Epithelial cell of esophagus (primary cell): ENCODE measurements around the gene ISL2.
"Not testable (repeated sequence)": the region's sequence is repeated elsewhere in the genome, so short reads cannot be mapped to it uniquely, and the experiment has no call there.

Experiments
- DNase-seq: peaks from one replicate; pipeline ENCODE4 v3.0.0; 2010; ENCODE audit warnings: low read depth
- H3K4me3 ChIP-seq: 2 replicates; pipeline ENCODE4 v1.5.1; 2011; ENCODE audit warnings: mild to moderate bottlenecking, low read length, control low read depth
- TF ChIP-seq, protein P1 (sequence below): IDR thresholded peaks from 2 replicates; pipeline ENCODE4 v1.5.1; 2011; ENCODE audit warnings: low read depth, mild to moderate bottlenecking, low read length, control low read depth, inconsistent platforms; ENCODE audit not compliant: insufficient read depth; ENCODE audit errors: missing control alignments

The ISL2 gene

DNA sequence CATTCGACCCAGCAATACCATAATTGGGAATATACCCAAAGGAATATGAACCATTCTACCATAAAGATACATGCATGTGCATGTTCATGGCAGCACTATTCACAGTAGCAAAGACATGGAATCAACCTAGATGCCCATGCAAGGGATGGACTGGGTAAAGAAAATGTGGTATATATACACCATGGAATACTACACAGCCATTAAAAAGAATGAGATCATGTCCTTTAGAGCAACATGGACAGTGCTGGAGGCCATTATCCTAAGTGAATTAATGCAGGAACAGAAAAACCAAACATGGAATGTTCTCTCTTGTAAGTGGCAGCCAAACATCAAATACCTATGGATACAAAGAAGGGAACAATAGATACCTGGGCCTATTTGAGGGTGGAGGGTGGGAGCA lies 32.7 kb upstream of the ISL2 start:
- TF ChIP-seq, protein P1, sequence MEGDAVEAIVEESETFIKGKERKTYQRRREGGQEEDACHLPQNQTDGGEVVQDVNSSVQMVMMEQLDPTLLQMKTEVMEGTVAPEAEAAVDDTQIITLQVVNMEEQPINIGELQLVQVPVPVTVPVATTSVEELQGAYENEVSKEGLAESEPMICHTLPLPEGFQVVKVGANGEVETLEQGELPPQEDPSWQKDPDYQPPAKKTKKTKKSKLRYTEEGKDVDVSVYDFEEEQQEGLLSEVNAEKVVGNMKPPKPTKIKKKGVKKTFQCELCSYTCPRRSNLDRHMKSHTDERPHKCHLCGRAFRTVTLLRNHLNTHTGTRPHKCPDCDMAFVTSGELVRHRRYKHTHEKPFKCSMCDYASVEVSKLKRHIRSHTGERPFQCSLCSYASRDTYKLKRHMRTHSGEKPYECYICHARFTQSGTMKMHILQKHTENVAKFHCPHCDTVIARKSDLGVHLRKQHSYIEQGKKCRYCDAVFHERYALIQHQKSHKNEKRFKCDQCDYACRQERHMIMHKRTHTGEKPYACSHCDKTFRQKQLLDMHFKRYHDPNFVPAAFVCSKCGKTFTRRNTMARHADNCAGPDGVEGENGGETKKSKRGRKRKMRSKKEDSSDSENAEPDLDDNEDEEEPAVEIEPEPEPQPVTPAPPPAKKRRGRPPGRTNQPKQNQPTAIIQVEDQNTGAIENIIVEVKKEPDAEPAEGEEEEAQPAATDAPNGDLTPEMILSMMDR = no peak
- DNase-seq = no peak
- no peak overlapping the region for H3K4me3 ChIP-seq

DNA sequence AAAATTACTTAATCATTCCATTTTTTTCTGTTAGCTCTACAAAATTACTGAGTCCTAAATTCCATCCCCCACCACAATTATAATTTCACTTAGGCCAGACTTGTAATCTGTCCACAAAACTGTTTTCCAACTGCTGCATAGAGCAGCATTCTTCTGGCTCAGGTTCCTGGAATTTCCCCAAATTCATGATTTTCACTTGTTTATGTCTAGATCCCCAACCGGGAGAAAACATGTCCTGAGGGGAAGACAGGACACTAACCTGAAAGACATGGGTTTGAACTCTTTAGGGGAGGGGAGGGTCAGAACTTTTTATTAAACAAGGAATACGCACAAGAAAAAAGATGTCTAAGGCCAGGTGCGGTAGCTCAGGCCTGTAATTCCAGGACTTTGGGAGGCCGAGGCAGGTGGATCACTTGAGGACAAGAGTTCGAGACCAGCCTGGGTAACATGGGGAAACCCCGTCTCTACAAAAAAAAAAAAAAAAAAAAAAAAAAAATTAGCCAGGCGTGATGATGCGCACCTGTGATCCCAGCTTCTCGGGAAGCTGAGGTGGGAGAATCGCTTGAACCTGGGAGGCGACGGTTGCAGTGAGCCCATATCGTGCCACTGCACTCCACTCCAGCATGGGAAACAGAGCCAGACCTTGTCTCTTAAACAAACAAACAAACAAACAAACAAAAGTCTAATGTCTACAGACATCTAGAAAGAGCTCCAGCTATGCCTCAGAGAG lies 26.8 kb upstream of the ISL2 start:
- TF ChIP-seq, protein P1 = no peak
- H3K4me3 ChIP-seq = peak overlapping the region; percentile 96
- DNase-seq = no peak

DNA sequence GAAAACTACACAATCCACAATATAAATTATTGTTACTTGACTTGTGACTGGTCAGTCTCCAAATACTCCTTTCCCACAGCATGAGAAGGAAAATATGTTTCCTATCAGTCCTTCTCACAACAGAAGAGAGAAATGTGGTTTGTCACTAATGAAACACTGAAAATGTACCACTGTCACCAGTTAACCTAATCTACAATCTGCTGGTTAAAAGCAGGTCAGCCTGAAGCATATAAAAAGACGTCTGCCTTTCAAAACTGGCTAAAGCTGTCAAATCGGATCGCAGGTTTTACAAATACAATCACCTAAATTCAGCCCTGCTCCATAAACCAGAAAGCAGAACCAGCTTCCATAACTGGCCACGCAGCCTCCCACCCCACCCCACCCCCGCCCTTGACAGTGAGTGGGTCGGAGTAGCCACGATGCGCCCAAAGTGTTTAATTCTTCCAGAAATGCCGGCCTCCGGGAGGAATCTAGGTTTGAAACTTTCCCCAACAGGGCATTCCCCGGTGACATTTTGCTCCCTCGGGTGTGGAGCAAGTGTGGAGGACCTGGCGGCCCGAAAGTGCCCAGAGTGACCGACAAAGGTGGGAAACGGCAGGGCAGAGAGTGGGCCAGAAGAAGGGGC lies 26.0 kb upstream of the ISL2 start:
- DNase-seq = peak; percentile 18
- peak overlapping the region; percentile 96 for H3K4me3 ChIP-seq
- TF ChIP-seq, protein P1 = no peak

DNA sequence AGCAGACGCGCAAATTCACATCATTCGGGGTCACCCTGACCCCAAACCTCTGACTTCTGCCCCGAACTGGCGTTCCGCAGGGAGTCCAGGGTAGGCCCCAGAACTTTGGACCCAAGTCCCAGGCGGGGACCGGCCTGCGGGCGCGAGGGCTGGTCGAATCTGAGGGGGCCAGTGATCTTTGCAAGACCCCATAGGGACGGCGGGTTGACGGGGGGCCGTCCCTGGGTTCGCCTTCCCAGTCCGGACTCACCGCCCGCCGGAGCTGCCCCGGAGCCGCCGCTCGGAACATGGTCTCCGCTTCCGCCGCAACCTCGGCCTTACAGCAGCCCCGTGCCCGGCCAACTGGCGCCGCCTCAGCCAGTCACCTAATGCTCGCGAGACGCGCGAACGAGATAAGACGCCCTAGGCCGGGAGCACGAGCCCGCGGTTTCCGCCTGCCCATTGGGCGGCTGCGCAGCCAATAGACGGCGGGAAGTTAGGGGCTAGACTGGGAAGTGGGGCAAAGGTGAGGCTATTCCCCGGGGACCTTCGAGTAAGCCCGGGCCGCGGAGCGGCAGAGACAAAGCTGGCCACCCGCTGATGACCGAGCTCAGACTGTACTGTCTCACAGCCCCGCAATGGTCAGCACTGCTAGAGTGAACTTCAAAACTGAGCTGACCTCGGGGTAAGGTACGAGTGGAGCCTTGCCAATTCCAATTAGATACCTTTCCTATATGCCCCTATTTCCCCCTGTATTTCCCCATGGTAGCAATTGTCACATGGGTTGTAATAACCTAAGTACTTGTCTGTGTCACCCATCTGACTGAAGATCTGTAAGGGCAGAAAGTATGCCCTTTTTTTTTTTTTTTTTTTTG lies 25.2 kb upstream of the ISL2 start, which contains the start of gene ETFA:
ETFA (minus strand) TSS at position 370 of the 854 bp plus-strand sequence; CDS start at position 289, 81 bp downstream.
- peak; percentile 96 for DNase-seq
- TF ChIP-seq, protein P1 = no peak
- H3K4me3 ChIP-seq = peak within 1 kb of the TSS; percentile 96

DNA sequence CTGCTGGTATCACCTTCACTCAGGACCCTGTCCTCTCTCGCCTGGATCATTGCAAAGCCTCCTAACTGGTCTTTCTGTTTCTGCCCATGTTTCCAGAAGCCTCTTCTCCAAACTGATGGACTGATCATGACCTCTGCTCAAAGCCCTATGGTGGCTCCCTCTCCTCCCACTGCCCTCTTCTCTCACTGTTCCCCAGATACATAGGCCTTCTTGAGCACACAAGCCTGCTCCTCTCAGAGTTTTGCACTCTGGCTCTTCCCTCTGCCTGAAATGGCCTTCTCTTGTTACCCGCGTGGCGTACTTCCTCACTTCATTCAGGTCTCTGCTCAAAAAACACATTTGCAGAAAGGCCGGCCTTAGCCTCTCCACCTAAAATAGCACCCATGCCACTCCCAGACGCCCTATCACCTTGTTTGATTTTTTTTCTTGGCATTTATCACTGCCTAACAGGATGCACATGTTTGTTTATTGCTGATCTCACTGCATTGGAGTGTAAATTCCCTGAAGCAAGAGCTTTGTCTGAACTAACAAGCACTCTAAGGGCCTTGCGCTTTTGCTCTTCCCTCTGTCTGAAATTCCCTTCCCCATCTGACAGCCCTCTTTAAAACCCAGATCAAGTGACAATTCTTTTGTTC lies 23.9 kb upstream of the ISL2 start:
- H3K4me3 ChIP-seq = no peak overlapping the region
- peak; percentile 93 for DNase-seq
- TF ChIP-seq, protein P1 = no peak

DNA sequence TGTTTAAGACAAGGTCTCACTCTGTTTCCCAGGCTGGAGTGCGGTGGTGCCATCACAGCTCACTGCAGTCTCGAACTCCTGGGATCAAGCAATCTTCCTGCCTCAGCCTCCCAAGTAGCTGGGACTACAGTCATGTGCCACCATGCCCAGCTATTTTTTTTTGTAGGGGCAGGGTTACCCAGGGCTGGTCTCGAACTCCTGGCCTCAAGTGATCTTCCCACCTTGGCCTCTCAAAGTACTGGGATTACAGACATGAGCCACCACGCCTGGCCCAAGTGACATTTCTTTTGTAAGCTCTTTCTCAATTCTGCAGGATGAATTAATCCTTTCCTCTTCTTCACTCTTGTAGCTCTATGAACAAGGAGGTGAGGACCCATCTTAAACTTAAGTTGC lies 23.4 kb upstream of the ISL2 start:
- not testable (repeated sequence) for DNase-seq, H3K4me3 ChIP-seq

DNA sequence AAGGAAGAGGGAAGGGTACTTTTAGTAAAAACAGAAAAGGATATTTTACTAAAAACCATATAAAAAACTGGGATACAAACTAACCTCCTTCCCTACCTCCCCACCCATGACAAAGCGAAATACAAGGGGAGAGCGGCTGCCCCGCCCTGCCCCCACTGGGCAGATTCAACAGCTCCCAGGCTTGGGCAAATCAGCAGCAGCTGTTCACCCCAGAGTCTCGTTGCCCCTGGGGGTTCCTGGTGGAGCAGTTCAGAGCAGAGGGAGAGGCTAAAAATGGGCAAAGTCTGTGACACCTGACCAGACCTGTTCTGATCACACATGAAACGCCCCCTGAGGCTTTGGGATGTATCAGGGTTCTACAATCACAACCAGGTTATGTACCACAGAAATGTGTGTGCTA lies 22.8 kb upstream of the ISL2 start:
- no peak overlapping the region for H3K4me3 ChIP-seq
- peak; percentile 78 for DNase-seq
- TF ChIP-seq, protein P1 = no peak
